Endothelial cell (in vitro differentiated cells): ENCODE results near the gene CPE. TPM values are rescaled to one million over a fixed set of nuclear protein-coding genes. Genes with fewer than 3 reads are reported as not detected.

Experiments
- DNase-seq: peaks from one replicate; pipeline ENCODE4 v3.0.0; 2021; ENCODE audit warnings: low spot score
- H3K27ac Mint-ChIP-seq: one replicate; pipeline ENCODE4 v1.8.0; 2021; ENCODE audit warnings: mixed read lengths, inconsistent platforms; ENCODE audit not compliant: unreplicated experiment
- H3K27me3 Mint-ChIP-seq: one replicate; pipeline ENCODE4 v1.8.0; 2021; ENCODE audit warnings: mild to moderate bottlenecking, moderate library complexity, mixed read lengths, inconsistent platforms; ENCODE audit not compliant: unreplicated experiment
- H3K36me3 Mint-ChIP-seq: one replicate; pipeline ENCODE4 v1.8.0; 2021; ENCODE audit warnings: mild to moderate bottlenecking, low read depth, mixed read lengths, inconsistent platforms; ENCODE audit not compliant: unreplicated experiment
- H3K4me1 Mint-ChIP-seq: one replicate; pipeline ENCODE4 v1.8.0; 2021; ENCODE audit warnings: mild to moderate bottlenecking, mixed read lengths, inconsistent platforms; ENCODE audit not compliant: unreplicated experiment
- H3K4me3 Mint-ChIP-seq: one replicate; pipeline ENCODE4 v1.8.0; 2021; ENCODE audit warnings: mild to moderate bottlenecking, mixed read lengths, inconsistent platforms; ENCODE audit not compliant: unreplicated experiment
- H3K9me3 Mint-ChIP-seq: one replicate; pipeline ENCODE4 v1.8.0; 2021; ENCODE audit warnings: mixed read lengths, inconsistent platforms; ENCODE audit not compliant: unreplicated experiment
- total RNA-seq: library from RNA; stranded (reverse); fragmentation: NEBNext Ultra II Directional; extraction: Animal tissue kit (Norgen Biotek cat#: 25700); gene quantifications from one replicate; pipeline ENCODE4 v1.2.1, GENCODE V29; 2021; ENCODE audit not compliant: unreplicated experiment
- TF ChIP-seq, protein P1 (sequence below): fragments of 200-600 bp; sonication (generic); IDR thresholded peaks from one replicate; pipeline ENCODE4 v1.5.0; 2021; ENCODE audit warnings: antibody characterized with exemption; ENCODE audit not compliant: unreplicated experiment

Gene CPE
- total RNA-seq, 1 donor from 2014 or later: 2.3 TPM

DNA sequence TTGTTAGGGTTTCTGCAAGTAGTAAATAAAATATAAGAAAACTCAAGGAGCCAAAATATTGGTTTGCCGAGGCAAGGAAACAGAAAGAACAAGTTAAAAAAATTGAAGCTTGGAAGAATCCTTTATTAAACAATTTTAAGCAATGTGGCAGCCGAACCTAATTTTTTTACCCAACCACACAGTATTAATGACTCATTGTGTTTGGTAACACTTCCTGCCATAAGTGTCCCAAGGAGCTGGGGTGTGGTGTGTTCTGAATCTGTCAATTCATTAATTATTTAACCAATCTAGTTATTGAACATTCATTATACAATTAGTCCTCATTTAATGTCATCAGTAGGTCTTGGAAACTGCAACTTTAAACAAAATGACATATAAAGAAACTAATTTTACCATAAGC, 19.3 kb upstream of the CPE start:
- DNase-seq: no peak
- H3K9me3 Mint-ChIP-seq: no peaks in the 10 kb centered on the region
- no peaks in the 10 kb centered on the region for H3K36me3 Mint-ChIP-seq
- peaks cover 3% of the 10 kb centered on the region for H3K27me3 Mint-ChIP-seq
- H3K27ac Mint-ChIP-seq: no peak overlapping the region
- no peak overlapping the region for H3K4me3 Mint-ChIP-seq
- TF ChIP-seq, protein P1, sequence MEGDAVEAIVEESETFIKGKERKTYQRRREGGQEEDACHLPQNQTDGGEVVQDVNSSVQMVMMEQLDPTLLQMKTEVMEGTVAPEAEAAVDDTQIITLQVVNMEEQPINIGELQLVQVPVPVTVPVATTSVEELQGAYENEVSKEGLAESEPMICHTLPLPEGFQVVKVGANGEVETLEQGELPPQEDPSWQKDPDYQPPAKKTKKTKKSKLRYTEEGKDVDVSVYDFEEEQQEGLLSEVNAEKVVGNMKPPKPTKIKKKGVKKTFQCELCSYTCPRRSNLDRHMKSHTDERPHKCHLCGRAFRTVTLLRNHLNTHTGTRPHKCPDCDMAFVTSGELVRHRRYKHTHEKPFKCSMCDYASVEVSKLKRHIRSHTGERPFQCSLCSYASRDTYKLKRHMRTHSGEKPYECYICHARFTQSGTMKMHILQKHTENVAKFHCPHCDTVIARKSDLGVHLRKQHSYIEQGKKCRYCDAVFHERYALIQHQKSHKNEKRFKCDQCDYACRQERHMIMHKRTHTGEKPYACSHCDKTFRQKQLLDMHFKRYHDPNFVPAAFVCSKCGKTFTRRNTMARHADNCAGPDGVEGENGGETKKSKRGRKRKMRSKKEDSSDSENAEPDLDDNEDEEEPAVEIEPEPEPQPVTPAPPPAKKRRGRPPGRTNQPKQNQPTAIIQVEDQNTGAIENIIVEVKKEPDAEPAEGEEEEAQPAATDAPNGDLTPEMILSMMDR: no peak
- H3K4me1 Mint-ChIP-seq: no peaks in the 10 kb centered on the region

DNA sequence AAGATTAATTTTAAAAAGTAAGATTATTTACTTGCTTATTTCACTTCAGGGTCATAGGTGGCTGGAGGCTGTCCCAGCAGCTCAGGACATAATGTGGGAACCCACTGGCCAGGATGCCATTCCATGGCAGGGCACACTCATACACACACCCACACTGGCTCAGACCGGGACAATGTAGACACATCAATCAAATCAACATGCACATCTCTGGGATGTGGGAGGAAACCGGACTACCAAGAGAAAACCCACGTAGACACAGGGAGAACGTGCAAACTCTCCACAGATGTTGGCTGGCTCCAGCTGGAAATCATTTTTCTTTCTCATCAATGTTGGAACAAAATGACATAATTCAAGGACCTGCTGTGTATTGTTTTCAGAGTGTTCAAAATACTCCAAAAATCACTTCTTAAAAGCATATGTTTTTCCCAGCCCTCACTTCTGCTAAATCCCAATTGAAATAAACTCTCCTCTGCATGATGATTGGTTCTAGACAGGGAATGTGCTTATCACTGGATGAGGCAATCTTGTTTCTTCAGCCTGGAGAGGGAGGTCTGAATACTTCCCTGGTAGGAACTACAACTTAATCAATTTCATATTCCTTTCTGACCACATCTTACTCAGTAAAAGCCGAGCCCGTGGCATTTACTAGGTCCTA, 18.6 kb upstream of the CPE start:
- Mint-ChIP-seq H3K4me1 (no peaks in the 10 kb centered on the region), H3K9me3 (no peaks in the 10 kb centered on the region), H3K27ac (no peak overlapping the region), H3K27me3 (peaks cover 3% of the 10 kb centered on the region), H3K36me3 (no peaks in the 10 kb centered on the region), H3K4me3 (no peak overlapping the region)
- DNase-seq: no peak
- TF ChIP-seq, protein P1: no peak

DNA sequence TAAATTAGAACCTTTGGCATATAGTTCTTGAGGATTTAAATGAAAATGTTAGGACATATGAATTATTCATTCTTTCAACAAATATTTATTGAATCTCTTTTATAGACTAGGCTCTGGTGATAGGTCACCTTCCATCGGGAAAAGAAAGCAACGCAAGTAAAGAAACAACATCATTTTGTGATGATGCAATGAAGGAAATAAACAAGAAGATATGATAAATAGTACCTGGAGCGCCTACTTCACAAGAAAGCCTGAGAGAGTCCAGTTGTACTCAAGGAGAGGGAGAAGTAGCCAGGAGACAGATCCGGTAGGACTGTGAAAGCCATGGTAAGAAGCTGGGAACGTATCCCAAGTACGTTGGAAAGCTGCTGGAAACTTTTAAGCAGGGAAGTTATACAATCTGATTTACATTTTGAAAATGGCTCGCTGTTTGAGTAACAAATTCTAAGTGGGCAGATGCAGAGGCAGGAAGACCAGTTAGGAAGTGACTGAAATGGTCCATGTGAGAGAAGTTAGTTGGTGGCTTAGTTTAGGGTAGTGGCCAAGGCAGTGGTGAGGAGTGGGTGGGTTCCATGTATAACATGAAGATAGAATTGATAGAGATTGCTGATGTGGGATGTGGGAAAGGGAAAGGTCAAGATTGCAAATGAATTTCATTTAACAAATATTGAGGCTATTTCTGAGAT, 17.7 kb upstream of the CPE start:
- Mint-ChIP-seq H3K27ac (no peak overlapping the region), H3K27me3 (peaks cover 3% of the 10 kb centered on the region), H3K36me3 (no peaks in the 10 kb centered on the region), H3K4me3 (no peak overlapping the region), H3K4me1 (no peaks in the 10 kb centered on the region), H3K9me3 (no peaks in the 10 kb centered on the region)
- TF ChIP-seq, protein P1: no peak
- no peak for DNase-seq

DNA sequence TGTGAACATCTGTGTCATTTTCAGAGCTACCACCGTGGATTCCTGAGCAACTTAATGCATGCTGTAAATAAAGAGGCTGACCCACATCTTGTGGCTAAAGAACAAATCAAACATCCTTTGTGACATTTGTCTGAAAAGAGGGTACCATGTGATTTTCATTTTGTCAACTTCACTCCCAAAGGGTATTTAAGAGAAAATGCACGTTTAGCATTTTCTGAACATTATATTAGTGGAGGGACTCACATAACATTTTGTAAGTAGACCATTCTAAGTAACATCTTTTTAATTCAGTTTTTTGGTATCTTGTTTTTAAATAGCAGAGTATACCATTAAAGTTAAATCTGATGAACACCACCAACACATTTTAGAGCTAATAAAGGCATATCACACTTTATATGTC, 17.0 kb upstream of the CPE start:
- Mint-ChIP-seq H3K36me3 (no peaks in the 10 kb centered on the region), H3K9me3 (no peaks in the 10 kb centered on the region), H3K4me3 (no peak overlapping the region), H3K4me1 (no peaks in the 10 kb centered on the region), H3K27ac (no peak overlapping the region), H3K27me3 (peaks cover 3% of the 10 kb centered on the region)
- no peak for DNase-seq
- TF ChIP-seq, protein P1: no peak

DNA sequence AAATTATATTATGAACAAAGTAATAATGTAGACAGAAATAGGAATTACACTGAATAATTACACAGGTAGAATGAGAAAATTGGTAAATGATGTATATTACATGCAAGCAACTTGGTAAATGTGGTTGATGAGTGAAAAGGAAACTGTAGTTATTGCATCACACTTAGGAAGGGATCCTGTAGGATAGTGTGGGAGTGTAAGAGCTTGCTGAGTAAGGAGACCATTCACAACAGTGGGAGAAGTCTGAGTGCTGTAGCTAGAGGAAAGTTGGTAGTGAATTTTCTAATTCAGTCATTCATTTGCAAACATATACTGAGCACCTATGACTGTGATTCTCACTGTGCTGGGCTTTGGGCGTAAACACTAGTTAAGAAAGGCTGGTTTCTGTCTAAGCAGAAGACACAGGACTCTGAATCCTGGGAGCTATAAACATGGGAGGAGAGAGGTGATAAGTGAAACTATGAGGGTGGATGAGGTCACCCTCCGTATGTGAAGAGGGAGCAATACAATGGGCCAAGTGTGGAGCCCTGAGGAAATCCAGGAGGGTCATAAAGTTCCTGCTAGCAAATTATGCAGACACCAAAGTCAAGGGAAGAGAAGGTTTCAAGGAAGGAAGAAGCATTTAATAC, 14.2 kb upstream of the CPE start:
- no peak for DNase-seq
- Mint-ChIP-seq H3K4me1 (no peaks in the 10 kb centered on the region), H3K4me3 (no peak overlapping the region), H3K27me3 (peaks cover 3% of the 10 kb centered on the region), H3K27ac (no peak overlapping the region), H3K36me3 (no peaks in the 10 kb centered on the region), H3K9me3 (no peaks in the 10 kb centered on the region)
- TF ChIP-seq, protein P1: no peak
